NCI-H187 treated with DMSO at 0.1 percent for 48 hours (cell line): ENCODE measurements around the gene PPP2R3A.

Experiments used
- DNase-seq: peaks from one replicate; lab custom pipeline; 2025; lab: John Stamatoyannopoulos, UW

PPP2R3A gene

GRCh38 chr3:135967867-135968266 lies 2.3 kb downstream of the PPP2R3A start:
- no peak for DNase-seq

DNA sequence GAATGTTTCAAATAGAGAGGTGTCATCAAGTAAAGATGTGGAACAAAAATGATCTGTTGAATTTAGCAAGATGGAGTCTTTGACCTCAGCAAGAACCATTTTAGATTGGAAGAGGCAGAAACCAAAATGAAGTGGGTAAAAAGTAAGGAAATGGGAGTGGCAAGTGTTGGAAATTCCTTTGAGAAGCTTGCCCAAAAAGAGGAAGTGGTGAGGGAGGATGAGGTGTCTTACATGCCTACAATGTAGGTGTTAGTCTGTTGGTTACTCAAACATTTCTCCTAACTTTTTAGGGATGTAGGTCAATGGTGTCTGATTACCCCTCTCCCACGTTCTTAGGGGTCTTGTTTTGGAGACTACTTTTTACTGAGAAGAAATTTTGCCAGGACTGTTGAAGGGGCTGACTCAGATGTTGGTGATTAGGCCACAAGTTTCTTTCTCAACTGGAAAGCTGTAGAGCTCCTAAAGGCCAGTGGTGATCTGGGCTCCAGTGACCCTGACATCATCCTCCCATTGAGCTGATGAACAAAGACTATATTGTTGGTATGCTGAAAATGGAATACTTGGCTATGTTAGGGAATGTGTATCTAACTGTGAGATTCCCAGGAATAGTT lies 5.1 kb downstream of the PPP2R3A start:
- no peak for DNase-seq

GRCh38 chr3:135973841-135974240 lies 8.3 kb downstream of the PPP2R3A start:
- no peak for DNase-seq

- no peak for DNase-seq
Observed at GRCh38 chr3:135975053-135975452, 9.5 kb downstream of the PPP2R3A start.

GRCh38 chr3:135975536-135975935 lies 10.0 kb downstream of the PPP2R3A start:
- DNase-seq = no peak

GRCh38 chr3:135980343-135980742 lies 14.8 kb downstream of the PPP2R3A start:
- DNase-seq = no peak

- no peak for DNase-seq
Observed at GRCh38 chr3:135981701-135982403, 16.3 kb downstream of the PPP2R3A start.

DNA sequence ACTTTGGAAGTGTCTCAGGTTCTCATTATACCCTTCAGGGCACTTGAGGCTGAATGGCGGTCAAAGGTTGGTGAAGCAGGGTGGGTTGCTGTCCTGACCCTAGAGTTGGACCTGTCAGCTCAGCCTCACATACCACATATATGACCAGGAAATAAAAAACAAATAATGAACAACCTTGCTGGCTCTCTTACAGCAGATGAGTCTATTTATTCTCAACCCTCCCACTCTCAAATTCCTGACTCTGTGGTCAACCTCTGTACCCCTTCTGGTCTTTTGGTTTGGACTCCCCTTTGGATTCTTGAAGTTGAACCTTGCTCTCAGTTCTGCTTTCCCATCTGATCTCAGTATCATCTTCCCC lies 16.9 kb downstream of the PPP2R3A start:
- DNase-seq = no peak

GRCh38 chr3:135982922-135983581 lies 17.5 kb downstream of the PPP2R3A start:
- no peak for DNase-seq

DNA sequence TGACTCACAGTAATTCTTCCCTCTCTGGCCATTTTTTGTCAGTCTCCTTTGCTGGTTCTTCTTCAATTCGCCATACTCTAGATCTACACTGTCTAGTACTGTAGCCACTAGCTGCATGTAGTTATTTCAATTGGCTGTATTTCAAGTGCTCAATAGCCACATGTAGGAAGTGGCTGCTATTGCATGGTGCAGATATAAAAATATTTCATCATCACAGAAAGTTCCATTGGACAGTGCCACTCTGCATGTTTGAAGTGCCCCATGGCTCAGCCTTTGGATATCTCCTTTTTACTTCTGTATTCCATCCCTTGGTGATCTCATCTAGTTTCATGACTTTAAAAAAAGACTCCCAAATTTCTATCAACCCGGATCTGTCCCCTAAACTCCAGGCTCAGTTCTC lies 22.1 kb downstream of the PPP2R3A start:
- no peak for DNase-seq

DNA sequence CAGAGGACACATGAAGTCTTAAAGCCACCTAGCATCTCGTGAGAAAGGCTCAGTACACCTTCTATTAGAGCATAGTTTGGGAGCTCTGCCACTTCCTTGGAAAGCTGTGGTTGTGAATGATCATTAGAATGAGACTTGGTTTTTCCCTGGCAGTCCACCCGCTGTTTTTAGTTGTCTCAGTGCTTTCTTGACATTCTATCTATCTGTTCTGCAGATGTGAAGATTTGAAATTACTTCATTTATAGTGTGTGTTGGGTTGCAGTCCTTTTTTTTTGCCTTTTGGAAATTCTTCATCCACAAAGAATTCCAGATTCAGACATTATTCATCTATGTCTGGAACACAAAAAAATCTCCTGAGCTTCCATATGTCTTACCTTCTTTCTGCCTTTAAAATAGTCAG lies 23.7 kb downstream of the PPP2R3A start:
- no peak for DNase-seq

DNA sequence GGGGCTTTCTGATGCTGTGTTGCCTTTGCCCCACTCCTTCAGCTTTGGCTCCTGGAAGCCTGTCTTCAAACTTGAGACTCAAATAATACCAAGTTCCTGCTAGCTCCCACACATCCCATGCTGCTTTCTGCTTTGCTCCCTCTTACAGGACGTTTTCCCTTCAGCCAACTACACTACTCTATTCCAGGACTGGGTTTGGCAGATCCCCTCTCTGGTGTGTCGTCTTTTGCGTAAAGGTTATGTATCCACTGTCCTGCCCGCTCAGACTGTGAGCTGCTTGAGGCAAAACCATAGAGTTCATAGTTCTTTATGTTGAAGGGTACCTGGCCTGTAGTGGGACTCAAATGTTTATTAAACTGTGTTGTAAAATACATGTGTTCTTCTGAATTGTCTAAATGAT lies 25.4 kb downstream of the PPP2R3A start:
- no peak for DNase-seq

DNA sequence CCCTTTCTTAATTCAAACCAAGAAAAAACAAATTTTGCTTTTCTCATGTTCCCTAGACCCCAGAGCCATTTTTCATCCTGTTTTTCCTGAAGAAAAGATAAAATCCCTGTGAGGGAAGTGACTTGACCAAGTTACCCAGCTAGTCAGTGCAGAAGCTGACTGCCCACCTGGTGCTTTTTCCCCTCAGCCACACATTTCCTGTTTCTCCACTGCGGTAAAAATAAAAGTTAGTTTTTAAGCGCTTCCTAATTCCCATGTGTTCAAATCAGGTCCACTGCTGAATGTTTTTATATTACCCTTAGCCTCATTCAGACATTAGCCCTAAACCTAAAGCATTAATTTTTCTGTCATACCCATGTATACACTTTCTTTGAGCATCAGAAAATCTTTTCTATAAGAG lies 26.1 kb downstream of the PPP2R3A start:
- no peak for DNase-seq

DNA sequence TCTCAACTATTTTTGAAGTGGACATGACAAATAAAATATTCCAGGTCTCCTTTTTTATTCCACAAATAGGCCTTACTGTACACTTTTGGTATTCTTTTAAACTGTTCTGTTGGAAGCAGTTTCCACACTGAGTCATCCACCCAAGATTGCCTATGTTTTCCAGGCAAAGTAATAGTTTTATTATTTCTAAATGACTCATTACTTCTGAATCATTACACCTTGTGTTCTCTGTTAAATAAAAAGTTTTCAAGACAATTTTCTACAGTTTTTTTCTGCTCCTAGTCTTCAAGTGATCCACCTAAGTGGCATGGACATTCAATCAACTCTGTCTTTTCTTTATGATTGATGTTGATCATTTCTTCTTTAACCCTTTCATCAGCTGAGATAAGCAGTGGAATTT lies 26.5 kb downstream of the PPP2R3A start:
- DNase-seq = no peak

DNA sequence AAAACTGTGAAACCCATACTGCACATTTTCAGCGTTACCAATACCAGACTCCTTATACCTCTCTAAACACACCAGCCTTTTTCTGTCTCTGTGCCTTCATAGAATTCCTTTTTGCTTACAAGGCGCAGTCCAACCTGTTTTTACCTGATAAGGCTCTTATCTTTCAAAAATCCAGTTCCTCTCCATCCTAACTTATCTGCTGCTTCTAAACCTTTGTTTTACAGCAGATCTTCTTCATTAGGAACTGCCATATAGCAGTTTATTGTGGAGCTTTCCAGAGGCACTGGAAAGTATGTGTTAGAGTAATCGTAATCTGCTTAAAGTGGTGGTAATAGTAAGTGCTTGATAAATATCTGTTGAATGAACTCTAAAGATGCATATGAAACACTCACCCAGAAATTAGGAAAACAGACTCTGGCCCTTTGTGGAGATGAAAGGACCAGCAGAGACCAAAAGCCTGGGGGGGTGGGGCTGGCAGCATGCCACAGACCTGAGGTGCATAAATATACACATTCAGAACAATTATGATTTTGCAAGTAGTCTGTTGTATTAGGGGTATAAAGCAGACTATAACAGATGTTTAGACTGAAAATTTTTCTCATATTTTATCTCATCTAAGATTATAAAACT lies 29.3 kb downstream of the PPP2R3A start:
- DNase-seq = no peak

GRCh38 chr3:135995766-135996165 lies 30.2 kb downstream of the PPP2R3A start:
- no peak for DNase-seq

- no peak for DNase-seq
Observed at GRCh38 chr3:135997554-135998320, 32.2 kb downstream of the PPP2R3A start.

DNA sequence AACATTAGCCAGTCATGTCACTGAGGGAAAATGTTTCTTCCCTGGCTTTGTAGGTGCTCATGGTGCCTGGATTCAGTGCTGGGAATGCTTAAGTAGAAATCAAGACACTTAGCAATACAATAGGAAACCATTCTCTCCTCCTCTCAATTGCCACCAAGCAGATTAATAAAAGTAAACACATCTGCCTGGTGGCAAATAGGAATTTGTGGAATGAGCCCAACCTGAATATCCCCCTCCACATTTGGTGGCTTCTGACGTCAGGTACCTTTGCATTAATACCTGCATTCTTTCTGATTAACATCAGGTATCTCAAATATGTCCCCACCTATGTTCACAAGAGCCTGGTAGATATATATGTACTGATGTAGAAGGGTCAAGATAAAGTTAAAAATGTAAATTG lies 42.7 kb downstream of the PPP2R3A start:
- DNase-seq = no peak

DNA sequence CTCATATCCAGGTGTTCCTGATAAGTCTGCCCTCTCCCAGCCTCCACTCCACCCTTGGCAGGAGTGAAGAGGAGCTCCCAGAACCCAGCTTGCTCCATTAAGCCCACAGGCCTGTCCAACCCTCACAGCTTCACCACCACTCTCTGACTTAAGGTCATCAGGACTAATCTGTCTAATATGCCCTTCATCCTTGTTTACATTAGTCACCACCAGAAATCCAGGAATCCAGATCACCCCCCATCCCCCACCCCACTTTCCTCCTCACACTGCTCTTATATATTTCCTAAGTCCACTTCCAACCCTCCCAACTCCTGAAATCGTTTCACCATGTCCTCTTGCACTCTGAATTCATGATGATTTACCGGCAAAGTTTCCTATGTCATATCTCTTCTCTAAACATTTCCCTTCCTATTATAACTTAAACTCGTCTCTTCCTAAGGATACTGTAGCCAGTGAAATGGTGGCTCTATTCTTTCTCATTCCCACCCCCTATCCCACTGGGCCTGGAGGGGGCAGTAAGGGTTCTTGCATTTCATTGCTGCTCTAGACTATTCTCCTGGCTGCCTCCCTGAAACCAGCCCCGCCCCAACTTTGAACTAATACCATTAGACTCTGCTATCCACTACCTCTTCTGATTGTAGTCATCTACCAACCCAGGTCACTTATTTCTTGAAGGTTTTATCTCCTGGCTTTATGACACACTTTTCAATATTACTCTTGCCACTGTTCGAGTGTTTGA lies 43.4 kb downstream of the PPP2R3A start:
- no peak for DNase-seq

- no peak for DNase-seq
Observed at GRCh38 chr3:136018876-136019275, 53.3 kb downstream of the PPP2R3A start.

DNA sequence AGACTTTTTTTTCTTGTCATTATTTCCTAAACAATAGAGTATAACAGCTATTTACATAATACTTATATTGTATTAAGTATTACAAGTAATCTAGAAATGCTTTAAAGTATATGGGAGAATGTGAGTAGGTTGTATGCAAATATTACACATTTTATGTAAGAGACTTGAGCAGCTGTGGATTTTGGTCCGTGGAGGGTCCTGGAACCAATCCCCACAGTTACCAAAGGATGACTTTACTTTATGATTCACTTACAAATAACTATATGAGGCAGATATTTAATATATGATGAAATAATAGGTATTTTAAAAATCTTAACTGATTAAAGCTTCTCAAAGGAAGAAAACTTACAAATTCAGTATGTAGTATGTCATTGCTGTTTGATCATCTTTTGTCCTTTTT lies 56.3 kb downstream of the PPP2R3A start:
- DNase-seq = no peak
